Measurements from ENCODE around the gene SHB.
"Not testable (repeated sequence)": the region's sequence is repeated elsewhere in the genome, so short reads cannot be mapped to it uniquely, and the experiment has no call there.

The SHB gene

DNA sequence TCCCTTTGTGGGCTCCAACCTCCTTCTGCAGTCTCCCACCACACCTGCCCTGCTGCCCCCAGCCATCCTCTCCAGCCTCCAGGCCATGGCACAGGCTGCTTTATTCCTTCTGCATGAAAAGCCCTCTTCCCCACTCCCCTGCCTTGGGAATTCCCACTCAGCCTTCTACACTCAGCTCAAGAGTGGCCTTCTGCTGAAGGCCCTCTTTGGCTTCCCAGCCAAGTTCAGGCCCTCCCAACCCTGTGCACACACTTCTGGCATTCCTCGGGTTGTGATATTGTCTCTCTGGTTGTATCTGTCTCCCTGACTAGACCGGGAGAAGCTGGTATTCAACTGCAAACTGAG, 5.7 kb downstream of the SHB start:
- DNase-seq (ENCODE audit: low read depth, low spot score), result no peak

DNA sequence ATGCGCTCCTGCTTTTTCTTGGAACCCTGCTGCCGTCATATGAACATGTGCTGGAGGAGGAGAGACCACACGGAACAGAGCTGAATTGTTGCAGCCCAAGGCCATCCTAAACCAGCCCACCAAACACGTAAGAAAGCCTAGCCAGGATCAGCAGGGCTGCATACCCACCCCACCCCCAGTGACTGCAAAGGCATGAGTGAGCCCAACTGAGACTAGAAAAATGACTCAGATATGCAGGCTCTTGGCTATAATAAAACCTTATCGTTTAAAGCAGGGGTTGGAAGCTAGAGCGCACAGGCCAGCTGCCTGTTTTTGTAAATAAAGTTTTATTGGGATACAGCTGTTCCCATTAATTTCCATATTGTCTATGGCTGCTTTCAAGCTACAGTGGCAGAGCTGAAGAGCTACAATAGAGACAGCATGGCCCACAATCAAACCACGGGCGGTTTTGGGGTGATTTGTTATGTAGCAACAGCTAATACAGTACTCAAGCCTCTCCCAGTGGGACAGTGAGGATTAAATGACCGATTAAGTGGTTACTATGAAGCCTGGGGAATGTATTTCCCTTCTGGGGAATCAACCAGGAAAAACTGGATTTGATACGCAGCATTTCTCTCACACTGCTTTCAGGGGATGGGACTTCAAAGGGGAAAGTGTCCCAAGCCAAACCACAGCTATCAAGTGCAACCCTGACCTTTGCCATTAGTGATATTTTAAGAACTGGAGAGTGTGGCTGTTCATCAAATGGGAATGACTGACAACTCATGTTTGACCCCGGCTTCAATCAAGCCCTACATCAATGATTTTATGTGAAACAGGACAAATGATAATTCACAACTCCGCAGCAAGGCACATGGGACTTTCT, 6.3 kb downstream of the SHB start:
- DNase-seq (ENCODE audit: low read depth, low spot score), result no peak

DNA sequence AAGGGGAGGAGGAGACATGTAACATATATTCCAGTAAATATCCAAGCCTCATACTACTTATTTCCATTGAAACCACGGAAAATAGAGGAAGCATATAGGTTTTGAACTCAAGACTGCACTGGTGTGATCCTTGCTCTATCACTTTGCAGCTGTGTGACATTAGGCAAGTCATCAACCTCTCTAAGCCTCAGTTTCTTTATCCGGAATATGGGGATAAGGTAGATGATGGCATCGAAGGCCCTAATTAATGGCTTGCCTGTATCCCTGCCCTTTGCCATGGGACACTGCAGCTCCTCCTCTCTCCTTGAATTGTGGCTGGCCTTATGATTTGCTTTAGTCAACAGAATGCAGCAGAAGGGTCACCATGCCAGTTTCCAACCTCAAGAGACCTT, 6.9 kb downstream of the SHB start:
- no peak for DNase-seq (ENCODE audit: low read depth, low spot score)

DNA sequence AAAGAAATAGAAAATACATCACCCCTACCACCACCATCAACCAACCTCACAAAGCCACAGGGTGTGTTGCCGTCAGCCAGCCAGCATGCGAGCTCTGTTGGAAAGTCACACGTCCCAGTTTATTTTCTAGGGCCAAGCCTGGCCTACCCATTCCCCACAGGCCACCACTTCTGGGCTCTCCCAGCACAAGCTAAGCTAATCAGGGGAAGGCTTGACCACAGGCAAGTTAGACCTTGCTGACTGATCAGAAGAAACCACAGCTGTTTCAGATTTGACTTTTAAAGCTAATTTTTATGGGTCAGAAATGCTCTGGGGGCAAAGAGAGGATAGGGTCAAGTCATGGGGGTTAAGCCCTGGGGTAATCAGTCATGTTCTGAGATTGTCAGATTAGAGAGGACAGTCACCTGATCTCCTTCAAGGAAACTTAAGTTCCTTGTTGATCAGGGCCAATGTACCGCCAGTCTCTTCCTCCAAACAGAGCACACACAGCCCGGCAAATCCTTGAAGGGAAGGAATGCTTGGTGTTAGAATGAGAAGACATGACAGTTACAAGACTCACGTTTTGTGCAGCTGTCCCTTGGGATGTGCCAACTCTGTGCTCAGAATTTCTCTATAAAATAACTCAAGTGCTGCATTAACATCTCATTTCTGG, 7.6 kb downstream of the SHB start:
- no peak for DNase-seq (ENCODE audit: low read depth, low spot score)

DNA sequence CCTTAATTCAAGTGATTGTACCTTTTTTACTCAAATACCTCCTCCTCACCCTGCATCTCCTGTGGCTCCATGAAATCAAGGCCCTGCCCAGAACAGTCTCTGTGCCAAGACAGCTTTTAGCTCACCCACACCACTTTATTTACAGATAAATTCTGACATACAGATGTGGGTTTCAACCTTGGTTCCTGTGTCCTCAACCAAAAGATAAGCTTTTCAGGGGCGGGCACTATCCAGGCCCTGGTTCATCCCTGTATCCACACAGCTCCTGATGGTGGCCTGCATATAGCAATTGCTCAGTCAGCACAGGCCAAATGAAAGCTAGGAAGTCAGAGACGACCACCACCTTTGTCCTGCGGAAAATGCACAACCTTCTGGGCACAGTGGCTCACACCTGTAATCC, 8.3 kb downstream of the SHB start:
- no peak for DNase-seq (ENCODE audit: low read depth, low spot score)

DNA sequence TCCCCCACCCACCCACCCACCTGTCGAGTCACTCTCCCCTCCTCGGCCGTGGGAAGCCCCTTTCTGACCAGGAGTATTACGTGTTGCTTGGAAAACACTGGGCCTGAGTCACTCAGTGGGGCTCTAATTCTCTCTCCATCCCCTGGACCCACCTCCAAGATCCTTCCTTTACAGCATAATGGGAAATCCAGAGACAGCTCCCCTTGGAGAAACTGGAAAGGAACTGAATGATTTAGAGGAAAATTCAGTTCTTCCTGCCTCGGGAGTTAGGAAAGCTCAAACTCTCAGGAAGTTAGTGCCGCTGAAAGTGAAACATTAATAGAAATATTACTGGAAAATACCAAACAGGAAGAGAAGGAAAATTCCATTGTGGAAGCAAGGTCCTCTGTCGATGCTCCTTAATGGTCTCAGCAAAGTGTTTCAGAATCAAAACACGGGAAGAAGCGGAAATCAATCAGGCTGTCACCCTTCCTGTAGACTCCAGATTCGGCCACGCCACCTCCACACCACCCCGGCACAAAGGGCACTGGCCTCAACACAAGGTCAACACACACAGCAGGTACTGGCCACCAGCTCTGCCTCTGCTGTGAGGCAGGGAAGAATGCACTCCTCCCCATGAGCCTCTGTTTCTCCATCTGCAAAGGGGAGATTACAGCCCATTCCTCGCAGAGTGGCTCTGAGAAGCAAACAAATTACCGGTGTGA, 9.6 kb downstream of the SHB start:
- no peak for DNase-seq (ENCODE audit: low read depth, low spot score)

DNA sequence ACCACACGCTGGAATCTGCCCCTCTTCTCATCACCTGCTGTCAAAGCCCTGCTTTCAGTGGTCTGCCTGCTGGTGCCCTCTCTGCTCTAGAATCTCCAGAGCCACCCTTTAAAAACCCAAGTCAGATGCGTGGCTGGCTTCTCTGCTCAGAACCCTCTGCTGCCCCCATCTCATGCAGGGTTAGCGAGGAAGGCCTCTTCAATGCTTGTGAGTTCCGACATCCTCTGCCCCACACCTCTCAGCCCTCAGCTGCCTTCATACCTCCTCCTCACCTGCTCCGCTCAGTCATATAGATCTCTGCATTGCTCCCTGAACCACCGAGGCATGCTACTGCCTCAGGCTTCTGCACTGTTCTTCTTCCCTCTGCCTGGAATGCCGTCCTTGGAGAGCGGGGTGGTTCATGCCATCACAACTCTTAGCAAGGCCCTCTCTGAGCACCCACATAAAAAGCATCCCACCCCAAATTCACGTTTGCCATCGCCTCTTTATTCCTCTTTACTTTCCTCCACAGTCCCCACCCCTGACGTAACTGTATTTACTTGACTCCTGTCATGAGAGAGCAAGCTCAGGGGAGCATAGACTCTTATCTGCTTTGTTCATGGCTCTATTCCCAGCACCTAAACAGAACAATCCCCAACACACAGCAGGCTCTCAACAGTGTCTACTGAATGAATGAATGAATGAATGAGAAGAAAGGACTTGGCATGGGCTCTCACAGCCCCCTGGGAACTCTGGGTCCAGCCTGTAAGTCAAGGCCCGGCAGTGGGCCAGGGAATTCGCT, 10.4 kb downstream of the SHB start:
- no peak for DNase-seq (ENCODE audit: low read depth, low spot score)

DNA sequence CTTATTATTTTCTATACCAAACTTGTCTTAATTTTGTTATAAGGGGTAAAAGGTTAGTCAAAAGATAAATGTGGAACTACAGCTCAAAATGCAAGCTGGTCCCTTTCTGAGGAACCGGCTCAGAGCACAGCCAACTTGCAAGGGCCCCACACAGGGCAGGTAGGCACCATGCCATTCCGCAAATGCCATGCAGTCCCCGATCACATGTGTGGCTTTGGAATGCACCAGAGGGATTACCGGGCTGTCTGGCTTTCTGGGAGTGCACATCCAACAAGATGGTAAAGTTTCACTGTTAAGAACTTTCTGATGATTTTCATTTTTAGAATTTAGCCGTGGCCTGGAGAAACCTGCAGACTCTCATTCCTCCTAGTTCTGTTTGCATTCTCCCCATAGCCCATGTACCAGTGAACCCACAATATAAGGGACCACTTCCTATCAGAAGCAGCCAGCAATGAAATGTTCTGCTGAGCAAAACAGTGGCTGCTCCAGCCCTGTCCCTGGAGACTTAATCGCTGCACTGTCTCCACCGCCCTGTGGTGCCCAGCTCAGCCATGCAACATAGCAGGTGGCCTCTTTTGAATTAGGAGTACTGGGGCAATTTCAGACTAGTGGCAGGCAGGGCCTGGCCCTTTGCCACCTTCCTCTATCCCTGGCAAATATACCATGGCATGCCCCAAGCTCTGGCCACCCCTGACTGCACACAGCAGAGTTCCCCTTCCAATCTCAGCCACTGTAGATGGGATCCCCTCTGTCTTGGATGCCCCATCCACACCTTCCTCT, 11.4 kb downstream of the SHB start:
- no peak for DNase-seq (ENCODE audit: low read depth, low spot score)

DNA sequence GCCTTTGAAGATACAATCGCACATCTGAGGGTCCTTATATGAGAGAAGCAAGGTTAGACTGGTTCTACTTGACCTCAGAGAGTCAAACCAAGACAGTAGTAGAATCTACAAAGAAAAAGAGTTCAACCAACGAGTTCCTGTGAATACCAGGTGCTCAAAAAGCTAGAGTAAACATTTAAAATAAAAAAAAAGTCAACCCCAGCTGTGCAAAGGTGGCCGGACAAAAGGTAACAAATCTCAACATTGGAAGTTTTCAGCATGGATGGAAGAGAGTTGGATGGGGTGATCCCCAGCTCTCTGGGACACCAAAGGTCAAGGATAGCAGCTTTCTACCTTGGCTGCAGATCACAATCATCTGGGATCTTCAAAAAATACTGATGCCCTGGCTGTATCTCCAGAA, 14.4 kb downstream of the SHB start:
- no peak for DNase-seq (ENCODE audit: low read depth, low spot score)

DNA sequence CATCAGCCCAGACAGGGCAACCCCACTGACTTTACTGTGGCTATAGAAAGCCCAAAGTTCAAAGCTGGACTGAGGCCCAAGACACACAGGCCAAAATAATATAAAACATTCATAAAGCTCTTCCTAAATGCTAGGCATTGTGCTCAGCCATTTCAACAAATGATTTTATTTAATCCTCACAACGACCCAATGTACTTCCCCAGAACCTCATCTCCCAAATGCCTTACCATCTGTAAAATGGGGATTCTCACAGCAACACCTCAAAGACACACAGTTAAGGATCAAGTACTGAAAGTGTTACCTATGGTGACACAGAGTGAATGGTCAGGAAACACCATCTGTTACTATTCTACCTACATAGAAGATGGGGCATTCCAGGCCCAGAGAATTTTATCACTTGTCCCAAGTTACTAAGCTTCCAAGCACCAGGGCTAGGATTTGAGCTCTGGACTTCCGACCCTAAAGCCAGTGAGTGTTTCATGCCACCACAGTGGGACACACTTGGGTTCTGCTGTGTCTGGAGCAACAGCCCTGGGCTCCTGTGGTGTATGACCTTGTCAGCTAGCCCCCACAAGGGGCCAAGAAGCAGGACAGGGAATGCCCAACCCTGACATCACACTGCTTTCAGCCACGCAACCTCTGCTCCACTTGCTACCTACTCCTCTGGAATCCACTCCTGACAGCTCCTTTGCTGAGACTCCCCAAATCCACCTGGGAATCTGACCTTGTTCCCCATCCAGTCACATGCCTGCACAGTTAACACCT, 15.1 kb downstream of the SHB start:
- DNase-seq (ENCODE audit: low read depth, low spot score), result no peak

DNA sequence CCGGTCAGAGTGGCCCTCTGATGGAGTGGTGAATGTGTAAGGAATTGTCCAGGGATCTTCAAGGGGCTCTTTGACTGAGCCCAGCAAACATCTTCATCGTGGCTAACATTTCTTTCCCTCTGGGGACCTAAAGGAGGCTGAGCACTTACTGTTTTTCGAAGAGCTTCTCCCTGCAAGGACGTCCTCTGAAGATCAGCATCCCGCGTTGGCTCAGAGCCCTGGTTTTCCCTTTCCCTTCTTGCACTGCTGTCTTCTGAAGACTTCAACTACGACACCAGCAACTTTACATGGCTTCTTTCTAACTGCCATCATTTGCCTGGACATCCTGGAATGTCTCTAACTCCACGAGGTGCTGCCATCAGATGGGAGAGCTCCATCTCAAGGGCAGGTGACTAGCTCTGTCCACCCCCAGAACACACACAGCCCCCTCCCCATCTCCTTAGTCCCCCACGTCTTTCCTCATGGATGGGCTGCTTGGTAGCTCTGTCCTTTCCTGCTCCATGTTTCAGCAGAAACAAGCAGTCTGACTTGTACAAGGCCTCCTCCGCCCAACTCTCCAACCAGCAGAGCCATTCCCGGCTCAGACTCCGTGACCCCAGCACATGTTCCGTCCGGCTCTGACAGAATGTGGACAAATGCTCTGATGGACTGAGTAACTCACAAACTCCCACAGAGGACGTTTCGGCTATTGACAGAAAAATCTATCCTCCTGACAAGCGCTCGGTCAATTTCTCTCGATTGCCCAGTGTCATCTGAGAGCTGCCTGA, 17.1 kb downstream of the SHB start:
- DNase-seq (ENCODE audit: low read depth, low spot score), result no peak

DNA sequence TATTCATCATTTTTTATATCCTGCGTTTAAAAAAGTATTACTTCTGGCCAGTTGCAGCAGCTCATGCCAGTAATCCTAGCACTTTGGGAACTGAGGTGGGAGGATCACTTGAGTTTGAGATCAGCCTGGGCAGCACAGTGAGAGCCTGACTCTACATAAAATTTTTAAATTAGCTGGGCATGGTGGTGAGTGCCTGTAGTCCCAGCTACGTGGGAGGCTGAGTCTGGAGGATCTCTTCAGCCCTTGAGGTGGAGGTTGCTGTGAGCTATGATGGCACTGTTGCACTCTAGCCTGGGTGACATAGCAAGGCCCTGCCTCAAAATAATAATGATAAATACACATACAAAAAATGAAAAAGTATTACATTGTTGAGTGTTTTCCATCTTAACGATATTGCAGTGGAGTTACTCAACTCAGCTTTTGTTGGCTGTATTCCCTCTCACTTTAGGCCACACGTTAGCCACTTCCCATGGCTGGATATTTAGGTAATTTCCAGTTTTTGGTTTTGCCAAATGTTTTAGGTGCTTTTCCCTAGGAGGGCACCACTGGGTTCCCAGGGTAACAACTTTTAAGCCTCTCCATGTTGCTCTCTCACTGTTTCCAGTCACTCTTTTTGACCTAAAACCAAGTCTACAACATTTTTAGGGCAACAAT, 20.6 kb downstream of the SHB start:
- no peak for DNase-seq (ENCODE audit: low read depth, low spot score)

DNA sequence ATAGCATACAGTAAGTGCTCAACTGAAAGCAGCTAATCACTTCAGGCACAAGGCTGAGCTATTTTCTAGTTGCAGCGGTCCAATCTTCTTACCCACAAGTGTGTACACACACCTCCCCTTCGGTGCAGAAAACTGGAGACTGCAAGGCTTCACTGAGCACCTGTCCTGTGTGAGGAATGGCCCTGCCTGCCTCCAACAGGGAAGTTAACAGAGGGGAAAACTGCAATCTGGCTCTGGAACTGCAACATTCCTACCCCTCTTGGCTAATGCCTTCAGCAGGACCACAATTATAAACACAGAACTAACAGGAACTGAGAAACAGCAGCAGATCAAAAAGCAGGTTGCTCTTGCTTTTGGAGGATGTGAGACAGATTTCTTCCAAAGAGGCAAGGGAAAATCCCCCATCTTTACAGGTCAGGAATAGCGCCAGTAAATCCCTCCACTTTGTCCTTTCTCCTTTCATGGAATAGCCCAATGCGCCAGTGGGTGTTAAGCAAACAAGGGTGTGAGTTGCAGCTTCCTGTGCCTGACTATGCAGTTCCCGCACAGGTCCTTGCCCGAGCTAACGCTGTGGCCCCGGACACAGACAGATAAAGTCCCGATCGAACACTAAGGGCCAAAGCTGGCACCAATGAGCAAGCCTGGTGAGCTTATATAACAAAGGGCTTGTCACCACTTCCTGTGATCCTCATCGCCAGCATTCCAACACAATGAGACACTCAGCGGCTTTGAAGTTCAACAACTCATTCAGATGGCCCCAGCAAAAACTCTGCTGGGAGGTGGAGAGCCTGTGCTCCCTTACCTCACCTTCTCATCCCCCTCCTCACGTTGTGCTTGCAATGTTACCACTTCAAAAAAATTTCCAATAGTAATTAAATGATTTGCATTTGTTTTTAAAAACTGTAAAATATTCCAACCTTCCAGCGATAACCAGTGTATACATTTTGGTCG, 21.5 kb downstream of the SHB start:
- DNase-seq (ENCODE audit: low read depth, low spot score), result no peak

DNA sequence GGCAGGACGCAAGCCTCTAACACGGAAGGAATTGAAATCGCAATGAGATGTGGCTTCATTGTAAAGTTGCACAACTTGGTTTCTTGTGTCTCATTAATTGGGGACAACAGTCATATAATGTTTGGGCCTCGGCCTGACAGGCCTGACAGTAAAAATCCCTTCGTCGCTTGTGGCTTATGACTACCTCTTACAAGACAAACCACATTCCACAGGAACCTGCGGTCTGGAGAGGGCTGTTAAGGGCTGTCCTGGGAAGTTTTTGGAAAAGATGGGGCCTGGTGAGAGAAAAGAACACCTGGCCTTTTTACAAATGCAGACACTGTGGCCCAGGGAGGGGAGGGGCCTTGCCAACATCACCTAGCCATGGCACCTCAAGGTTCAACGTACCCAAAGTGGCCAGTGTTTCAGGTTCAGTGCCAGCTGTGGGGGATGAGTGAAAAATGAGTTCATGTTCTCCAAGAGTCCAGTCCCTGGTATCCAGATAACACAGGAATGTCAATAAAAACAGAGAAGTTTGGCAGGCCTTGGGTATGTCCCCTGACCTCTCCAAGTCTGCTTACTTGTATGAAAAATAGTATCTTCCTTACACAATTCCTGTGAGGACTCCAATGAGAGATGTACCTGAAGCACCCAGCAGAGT, 22.2 kb downstream of the SHB start:
- no peak for DNase-seq (ENCODE audit: low read depth, low spot score)

DNA sequence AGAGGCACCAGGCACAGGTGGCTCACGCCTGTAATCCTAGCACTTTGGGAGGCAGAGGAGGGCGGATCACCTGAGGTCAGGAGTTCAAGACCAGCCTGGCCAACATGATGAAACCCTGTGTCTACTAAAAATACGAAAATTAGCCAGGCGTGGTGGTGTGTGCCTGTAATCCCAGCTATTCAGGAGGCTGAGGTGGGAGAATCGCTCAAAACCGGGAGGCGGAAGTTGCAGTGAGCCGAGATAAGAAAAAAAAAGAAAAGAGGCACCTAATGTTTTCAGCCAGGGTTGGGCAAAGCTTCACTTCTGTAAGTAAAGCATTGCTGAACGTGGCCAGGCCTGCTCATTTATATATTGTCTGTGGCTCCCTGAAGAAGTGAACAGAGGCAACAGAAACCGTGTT, 23.1 kb downstream of the SHB start:
- DNase-seq (ENCODE audit: low read depth, low spot score), result not testable (repeated sequence)

DNA sequence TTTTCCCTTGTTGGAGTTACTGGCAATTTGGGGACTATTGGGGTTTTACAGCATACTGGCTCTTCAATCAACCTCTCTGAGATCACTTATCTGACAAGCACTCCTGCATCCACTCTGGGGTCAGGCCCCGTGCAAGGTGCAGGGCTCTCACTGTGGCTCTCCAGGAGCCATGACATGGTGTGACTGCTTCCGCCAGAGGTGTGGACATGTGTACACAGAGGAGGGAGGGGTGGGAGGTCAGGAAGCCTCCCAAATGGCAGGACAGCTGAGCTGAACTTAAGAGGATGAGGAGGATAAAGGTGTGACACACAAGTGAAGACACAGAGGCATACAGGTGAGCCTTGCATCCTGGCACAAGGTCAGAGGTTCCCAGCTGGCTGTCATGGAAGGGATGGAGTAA, 24.3 kb downstream of the SHB start:
- DNase-seq (ENCODE audit: low read depth, low spot score), result no peak

DNA sequence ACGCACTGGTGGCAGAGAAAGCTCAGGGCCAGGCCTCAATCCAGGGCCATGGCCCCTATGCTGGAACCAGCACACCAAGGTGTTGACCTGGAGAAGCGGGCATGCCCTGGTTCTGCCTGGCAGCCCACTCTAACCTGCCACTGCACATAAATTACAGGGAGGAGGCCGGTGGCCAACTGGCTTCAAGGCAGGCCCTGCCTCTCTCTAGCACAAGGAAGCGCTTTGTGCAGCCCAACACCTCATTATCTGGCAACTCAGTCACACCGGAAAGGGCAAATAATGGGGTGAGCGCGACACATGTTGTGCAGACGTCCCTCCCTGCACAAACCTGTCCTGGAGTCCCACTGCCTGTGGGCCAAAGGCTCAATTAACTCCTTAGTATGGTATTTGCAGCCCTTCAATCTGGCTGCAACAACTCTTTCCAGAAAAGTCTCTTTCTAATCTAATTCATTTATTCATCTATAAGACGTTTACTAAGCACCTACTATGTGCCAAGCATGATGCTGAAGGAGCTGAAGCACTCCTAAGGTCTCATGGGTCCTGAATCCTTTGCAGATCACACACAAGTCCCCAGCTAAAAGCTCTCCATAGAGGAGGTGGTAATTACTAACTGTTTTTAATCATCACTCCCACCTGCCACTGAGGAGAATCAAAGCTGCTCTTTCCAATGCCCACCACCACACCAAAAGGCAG, 24.9 kb downstream of the SHB start:
- no peak for DNase-seq (ENCODE audit: low read depth, low spot score)
